GM12801 (cell line): ENCODE measurements around the gene KHDRBS2.

Source experiments
- TF ChIP-seq, protein P1 (sequence below): IDR thresholded peaks from one replicate; pipeline ENCODE4 v1.5.1; 2011; ENCODE audit warnings: control low read depth; ENCODE audit not compliant: insufficient read length; ENCODE audit errors: extremely low read depth

KHDRBS2 gene

DNA sequence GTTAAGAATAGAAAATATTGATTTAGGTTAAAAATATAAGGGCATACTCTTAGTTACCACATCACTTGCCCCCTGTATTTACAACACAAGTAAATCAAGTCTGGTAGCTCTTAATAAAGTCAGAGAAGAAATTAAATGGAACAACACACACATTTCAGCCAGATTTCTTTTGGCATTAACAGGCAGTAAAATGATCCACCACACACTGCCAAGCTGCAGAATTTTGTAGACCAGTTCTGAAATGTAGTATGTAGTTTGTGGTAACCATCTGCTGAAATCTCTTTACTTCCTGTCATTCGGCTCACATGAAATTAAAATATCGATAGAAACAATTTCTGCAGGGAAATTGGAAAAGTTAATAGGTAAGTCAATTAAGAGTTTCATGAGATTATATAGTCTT, 326.8 kb downstream of the KHDRBS2 start:
- TF ChIP-seq, protein P1, sequence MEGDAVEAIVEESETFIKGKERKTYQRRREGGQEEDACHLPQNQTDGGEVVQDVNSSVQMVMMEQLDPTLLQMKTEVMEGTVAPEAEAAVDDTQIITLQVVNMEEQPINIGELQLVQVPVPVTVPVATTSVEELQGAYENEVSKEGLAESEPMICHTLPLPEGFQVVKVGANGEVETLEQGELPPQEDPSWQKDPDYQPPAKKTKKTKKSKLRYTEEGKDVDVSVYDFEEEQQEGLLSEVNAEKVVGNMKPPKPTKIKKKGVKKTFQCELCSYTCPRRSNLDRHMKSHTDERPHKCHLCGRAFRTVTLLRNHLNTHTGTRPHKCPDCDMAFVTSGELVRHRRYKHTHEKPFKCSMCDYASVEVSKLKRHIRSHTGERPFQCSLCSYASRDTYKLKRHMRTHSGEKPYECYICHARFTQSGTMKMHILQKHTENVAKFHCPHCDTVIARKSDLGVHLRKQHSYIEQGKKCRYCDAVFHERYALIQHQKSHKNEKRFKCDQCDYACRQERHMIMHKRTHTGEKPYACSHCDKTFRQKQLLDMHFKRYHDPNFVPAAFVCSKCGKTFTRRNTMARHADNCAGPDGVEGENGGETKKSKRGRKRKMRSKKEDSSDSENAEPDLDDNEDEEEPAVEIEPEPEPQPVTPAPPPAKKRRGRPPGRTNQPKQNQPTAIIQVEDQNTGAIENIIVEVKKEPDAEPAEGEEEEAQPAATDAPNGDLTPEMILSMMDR, result no peak

DNA sequence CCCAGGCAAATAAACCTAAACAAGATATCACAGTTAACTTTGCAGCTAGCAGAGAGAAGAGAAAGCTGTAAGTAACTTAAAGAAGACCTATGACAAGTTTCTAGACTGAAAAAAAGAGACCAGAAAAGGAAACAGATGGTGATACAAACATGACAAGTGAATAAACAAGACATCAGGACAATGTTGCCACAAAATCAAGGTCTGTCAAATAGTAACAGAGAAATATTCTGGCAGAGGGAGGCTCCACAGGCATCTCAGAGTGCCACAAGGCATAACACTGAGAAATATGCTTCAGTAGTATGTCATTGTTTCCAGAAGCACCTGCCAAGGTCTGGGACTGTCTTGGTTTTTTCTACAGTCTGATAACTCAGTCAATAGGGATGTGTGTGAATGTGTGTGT, 332.2 kb downstream of the KHDRBS2 start:
- TF ChIP-seq, protein P1, result no peak

DNA sequence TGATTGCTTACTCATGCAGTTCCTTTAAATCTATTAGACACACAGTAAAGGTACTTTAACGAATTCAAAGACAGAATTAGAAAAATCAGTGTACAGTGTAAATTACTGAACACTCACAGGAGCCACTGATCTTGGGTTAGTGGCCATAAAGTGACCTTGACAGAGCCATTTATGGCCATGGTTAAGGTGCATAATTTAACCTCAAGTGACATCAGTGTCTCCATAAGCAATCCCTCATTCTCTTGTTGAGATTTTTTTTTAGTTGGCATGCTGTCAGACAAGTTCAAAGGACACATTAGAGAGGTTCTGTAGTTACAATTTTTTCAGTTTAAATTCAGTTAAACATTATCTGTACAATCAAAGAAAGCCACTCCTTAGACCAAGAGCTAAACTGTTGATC, 334.4 kb downstream of the KHDRBS2 start:
- TF ChIP-seq, protein P1, result no peak

DNA sequence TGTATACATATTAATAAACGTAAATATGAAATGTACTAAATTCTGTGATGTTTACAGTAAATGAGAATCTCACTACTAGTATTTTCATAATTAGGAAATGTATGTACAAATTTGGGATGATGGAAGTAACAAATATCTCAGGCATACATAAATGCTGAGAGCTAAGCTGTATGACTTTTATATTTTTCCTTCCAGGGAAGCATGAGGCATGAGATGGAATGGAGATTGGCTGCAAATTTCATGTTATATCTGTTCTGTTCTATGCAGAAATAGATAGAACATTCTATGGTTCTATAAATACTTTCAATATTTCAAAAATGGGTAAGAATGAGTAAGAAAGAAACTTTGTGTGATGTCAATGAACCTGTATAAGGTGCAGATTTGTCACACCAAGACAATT, 335.2 kb downstream of the KHDRBS2 start:
- TF ChIP-seq, protein P1, result no peak

DNA sequence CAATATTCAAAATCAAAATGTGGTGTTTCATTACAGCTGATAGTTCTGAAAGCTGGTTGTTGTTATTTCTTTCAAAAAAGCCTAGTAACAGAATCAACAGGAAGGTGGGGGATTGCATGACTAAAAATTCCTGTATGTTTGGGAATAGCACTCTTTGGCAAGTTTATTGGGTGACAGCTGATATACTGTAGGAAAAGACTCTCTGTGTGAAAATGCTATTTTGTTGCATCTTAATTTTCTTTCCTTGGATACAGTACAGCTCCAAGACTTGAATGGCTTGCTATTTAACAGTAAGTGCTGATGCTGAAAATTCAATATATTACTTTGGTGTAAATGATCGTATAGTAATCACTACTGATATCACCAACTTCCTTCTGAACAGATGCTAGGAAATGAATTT, 336.1 kb downstream of the KHDRBS2 start:
- TF ChIP-seq, protein P1, result no peak

DNA sequence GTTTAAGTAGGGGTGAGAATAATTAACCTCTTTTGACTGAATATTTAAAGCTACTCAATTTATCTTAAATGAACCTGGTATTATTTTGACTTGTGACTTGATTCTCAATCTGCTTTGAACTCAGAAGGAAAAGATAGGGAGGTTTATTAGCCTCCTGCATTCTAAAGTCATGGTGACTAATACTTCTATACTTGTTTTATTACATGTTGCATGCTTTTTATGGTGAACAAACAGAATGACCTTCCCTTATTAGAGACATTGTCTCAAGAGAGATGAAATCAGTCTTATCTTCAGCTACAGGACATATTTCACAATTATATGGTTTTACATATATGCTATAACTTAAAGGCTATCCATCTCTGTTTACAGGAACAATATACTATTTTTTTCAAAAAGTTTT, 336.9 kb downstream of the KHDRBS2 start:
- TF ChIP-seq, protein P1, result no peak

DNA sequence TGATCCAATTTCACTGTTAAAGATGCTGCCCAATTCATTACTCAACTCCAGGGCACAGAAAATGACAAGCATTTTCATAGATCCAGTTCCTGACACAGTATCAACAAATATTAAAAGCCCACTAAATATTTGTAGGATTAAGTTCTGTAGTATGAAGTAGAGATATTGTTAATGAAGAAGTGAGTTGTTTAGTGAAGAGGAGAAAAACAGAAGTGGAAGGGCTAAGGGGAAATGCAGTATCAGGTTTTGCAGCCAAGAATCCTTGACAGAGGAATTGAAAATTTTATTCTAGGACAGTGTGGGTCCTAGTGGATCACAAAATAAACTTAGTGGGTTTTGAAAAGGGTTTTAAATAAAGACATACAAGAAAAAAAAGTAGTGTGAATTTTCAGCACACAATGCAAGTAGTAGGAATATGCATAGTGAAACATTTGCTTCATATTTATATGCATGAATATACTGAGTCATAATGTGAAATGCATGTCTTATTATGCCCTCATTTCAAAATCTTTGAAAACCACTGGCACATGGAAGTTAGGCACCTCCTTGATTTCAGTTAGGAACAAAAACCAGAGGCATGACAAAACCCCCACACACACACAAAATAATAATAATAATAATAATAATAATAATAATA, 338.6 kb downstream of the KHDRBS2 start:
- TF ChIP-seq, protein P1, result no peak
